AG09319 (cell line): ENCODE measurements around the gene DNAH2.

Source experiments
- DNase-seq: peaks from one replicate; pipeline ENCODE4 v3.0.0-alpha.2; 2010; ENCODE audit warnings: low read depth; ENCODE audit errors: extremely low read depth
- TF ChIP-seq, protein P1 (sequence below): IDR thresholded peaks from 2 replicates; pipeline ENCODE4 v1.5.1; 2011; ENCODE audit warnings: low read depth, mild to moderate bottlenecking, inconsistent platforms, low read length, moderate library complexity

Gene DNAH2

DNA sequence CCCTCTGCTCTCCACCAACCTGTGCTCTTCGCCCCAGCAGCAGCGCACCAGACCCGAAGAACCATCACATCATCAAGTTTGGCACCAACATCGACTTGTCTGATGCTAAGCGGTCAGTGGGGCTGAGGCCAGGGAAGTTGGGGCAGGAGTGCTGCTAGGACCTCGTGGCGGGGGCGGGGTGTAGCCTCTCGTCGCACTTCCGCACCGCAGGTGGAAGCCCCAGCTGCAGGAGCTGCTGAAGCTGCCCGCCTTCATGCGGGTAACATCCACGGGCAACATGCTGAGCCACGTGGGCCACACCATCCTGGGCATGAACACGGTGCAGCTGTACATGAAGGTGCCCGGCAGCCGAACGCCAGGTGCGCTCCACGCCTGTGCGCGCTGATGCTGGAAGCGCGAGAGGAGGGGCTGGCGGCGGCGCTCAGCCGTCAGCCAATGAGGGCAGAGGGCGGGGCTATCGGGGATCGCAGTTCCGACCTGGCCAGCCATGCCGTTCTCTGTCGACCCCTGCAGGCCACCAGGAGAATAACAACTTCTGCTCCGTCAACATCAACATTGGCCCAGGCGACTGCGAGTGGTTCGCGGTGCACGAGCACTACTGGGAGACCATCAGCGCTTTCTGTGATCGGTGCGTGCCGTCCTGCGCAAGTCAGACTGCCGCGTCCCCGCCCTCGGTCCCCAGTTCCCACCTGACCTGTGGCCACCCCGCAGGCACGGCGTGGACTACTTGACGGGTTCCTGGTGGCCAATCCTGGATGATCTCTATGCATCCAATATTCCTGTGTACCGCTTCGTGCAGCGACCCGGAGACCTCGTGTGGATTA is 134.1 kb downstream of the DNAH2 start:
- DNase-seq = no peak
- TF ChIP-seq, protein P1, sequence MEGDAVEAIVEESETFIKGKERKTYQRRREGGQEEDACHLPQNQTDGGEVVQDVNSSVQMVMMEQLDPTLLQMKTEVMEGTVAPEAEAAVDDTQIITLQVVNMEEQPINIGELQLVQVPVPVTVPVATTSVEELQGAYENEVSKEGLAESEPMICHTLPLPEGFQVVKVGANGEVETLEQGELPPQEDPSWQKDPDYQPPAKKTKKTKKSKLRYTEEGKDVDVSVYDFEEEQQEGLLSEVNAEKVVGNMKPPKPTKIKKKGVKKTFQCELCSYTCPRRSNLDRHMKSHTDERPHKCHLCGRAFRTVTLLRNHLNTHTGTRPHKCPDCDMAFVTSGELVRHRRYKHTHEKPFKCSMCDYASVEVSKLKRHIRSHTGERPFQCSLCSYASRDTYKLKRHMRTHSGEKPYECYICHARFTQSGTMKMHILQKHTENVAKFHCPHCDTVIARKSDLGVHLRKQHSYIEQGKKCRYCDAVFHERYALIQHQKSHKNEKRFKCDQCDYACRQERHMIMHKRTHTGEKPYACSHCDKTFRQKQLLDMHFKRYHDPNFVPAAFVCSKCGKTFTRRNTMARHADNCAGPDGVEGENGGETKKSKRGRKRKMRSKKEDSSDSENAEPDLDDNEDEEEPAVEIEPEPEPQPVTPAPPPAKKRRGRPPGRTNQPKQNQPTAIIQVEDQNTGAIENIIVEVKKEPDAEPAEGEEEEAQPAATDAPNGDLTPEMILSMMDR = peak; percentile 91

DNA sequence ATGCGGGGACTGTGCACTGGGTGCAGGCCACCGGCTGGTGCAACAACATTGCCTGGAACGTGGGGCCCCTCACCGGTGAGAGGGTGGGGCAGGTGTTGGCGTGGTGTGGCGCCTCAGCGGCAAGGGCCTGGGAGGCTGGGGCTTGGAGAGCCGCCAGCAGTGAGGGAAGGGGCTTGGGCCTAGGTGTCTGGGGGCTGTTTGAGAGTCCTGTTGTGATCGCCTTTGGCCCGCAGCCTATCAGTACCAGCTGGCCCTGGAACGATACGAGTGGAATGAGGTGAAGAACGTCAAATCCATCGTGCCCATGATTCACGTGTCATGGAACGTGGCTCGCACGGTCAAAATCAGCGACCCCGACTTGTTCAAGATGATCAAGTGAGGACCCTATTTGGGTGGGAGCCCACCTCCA is 134.7 kb downstream of the DNAH2 start:
- DNase-seq = no peak
- TF ChIP-seq, protein P1 = no peak

DNA sequence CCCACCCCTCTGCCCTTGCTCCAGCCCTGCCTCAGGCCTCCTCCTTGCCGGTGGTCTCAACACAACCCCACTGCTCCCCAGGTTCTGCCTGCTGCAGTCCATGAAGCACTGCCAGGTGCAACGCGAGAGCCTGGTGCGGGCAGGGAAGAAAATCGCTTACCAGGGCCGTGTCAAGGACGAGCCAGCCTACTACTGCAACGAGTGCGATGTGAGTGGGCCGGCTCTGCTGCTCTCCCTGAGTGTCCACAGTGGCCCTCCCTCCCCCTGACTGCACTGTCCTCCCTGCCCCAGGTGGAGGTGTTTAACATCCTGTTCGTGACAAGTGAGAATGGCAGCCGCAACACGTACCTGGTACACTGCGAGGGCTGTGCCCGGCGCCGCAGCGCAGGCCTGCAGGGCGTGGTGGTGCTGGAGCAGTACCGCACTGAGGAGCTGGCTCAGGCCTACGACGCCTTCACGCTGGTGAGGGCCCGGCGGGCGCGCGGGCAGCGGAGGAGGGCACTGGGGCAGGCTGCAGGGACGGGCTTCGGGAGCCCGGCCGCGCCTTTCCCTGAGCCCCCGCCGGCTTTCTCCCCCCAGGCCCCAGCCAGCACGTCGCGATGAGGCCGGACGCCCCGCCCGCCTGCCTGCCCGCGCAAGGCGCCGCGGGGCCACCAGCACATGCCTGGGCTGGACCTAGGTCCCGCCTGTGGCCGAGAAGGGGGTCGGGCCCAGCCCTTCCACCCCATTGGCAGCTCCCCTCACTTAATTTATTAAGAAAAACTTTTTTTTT is 135.6 kb downstream of the DNAH2 start:
- TF ChIP-seq, protein P1 = no peak
- no peak for DNase-seq

DNA sequence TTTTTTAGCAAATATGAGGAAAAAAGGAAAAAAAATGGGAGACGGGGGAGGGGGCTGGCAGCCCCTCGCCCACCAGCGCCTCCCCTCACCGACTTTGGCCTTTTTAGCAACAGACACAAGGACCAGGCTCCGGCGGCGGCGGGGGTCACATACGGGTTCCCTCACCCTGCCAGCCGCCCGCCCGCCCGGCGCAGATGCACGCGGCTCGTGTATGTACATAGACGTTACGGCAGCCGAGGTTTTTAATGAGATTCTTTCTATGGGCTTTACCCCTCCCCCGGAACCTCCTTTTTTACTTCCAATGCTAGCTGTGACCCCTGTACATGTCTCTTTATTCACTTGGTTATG is 136.1 kb downstream of the DNAH2 start:
- TF ChIP-seq, protein P1 = no peak
- no peak for DNase-seq

DNA sequence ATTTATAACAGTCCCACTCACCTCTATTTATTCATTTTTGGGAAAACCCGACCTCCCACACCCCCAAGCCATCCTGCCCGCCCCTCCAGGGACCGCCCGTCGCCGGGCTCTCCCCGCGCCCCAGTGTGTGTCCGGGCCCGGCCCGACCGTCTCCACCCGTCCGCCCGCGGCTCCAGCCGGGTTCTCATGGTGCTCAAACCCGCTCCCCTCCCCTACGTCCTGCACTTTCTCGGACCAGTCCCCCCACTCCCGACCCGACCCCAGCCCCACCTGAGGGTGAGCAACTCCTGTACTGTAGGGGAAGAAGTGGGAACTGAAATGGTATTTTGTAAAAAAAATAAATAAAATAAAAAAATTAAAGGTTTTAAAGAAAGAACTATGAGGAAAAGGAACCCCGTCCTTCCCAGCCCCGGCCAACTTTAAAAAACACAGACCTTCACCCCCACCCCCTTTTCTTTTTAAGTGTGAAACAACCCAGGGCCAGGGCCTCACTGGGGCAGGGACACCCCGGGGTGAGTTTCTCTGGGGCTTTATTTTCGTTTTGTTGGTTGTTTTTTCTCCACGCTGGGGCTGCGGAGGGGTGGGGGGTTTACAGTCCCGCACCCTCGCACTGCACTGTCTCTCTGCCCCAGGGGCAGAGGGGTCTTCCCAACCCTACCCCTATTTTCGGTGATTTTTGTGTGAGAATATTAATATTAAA is 136.7 kb downstream of the DNAH2 start:
- TF ChIP-seq, protein P1 = no peak
- DNase-seq = no peak

DNA sequence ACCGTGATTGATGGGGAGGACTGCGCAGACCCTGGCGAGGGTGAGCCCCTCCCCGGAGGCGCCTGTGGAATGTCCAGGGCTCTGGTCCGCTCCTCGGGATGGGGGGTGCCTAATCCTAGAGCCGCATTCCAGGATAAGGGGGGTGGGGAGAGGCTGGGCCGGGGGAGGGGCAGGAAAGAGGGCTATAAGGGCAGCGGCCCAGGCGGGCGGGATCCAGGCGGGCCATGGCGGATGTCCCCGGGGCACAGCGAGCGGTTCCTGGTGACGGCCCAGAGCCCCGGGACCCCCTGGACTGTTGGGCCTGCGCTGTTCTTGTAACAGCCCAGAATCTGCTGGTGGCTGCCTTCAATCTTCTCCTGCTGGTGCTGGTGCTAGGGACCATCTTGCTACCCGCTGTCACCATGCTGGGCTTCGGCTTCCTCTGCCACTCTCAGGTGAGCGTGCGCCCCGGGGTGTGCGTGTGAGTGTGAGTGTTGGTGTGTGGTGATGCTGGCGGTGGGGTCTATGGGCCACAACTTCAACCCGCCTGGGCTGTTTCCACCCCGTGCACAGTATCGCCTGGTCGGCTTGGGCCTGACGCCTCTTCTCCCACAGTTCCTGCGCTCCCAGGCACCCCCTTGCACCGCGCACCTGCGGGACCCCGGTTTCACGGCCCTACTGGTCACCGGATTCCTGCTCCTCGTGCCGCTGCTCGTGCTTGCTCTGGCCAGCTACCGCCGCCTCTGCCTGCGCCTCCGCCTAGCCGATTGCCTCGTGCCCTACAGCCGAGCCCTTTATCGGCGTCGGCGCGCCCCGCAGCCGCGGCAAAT is 137.5 kb downstream of the DNAH2 start, which contains the start of gene TMEM88:
Gene TMEM88, plus strand, starts transcription at position 216 of the 809 bp plus-strand sequence. Its CDS starts 9 bp downstream, at position 225.
- TF ChIP-seq, protein P1 = no peak
- DNase-seq = no peak
